GM13977 (cell line): ENCODE results near the gene CBLL2.
"Not testable (repeated sequence)": the region's sequence is repeated elsewhere in the genome, so short reads cannot be mapped to it uniquely, and the experiment has no call there.

Experiments
- DNase-seq: peaks from one replicate; pipeline ENCODE4 v3.0.0; 2012; ENCODE audit warnings: low spot score
- in situ Hi-C: fragments of 300-500 bp; cut with MboI; formaldehyde crosslinking; loops from one replicate; pipeline ENCODE4 v1.12.0; 2022; ENCODE audit warnings: low sequenced_read_pairs, low pct_unique_long_range_greater_than_20kb, mixed read lengths, inconsistent platforms; ENCODE audit not compliant: unreplicated experiment
- TF ChIP-seq, protein P1 (sequence below): IDR thresholded peaks from 2 replicates; pipeline ENCODE4 v1.5.1; 2012; ENCODE audit warnings: mild to moderate bottlenecking, control low read depth; ENCODE audit not compliant: insufficient read depth; ENCODE audit errors: extremely low read depth, missing control alignments

Gene CBLL2

DNA sequence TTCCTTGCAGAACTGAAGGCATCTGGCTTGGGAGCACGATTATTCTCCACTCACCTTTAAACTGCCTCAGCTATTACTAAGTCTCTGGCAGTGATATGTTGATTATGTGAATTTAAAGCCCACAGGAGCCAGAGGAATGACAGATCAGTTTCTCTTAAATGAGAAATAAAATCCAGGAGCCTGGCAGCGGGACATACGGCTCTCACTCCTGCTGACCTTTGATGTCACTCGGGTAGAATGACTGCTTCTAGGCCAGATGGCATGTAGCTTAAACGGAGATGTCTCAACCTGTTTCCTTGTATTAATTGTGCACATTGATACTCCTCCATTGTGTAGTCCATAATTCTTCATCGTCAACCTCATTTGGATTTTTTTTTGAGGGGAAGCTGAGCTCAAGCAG lies 4.0 kb upstream of the CBLL2 start:
- no peak for DNase-seq
- in situ Hi-C loops, result no loop called here
- TF ChIP-seq, protein P1, sequence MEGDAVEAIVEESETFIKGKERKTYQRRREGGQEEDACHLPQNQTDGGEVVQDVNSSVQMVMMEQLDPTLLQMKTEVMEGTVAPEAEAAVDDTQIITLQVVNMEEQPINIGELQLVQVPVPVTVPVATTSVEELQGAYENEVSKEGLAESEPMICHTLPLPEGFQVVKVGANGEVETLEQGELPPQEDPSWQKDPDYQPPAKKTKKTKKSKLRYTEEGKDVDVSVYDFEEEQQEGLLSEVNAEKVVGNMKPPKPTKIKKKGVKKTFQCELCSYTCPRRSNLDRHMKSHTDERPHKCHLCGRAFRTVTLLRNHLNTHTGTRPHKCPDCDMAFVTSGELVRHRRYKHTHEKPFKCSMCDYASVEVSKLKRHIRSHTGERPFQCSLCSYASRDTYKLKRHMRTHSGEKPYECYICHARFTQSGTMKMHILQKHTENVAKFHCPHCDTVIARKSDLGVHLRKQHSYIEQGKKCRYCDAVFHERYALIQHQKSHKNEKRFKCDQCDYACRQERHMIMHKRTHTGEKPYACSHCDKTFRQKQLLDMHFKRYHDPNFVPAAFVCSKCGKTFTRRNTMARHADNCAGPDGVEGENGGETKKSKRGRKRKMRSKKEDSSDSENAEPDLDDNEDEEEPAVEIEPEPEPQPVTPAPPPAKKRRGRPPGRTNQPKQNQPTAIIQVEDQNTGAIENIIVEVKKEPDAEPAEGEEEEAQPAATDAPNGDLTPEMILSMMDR, result no peak

DNA sequence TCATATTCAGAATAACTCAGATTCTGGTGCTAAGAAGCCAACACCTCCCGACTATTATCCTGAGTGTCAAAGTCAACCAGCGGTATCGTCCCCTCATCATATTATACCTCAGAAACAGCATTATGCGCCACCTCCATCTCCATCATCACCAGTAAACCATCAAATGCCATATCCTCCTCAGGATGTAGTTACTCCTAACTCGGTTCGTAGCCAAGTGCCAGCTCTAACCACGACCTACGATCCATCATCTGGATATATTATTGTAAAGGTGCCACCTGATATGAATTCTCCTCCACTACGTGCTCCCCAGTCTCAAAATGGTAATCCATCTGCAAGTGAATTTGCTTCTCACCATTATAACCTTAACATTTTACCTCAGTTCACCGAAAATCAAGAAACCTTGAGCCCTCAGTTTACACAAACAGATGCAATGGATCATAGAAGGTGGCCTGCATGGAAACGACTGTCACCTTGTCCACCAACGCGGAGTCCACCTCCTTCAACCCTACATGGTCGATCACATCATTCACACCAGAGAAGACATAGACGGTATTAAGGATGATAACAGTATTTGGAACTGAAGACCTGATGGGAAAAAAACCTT lies 1.1 kb downstream of the CBLL2 start:
- TF ChIP-seq, protein P1, result no peak
- in situ Hi-C loops, result no loop called here

DNA sequence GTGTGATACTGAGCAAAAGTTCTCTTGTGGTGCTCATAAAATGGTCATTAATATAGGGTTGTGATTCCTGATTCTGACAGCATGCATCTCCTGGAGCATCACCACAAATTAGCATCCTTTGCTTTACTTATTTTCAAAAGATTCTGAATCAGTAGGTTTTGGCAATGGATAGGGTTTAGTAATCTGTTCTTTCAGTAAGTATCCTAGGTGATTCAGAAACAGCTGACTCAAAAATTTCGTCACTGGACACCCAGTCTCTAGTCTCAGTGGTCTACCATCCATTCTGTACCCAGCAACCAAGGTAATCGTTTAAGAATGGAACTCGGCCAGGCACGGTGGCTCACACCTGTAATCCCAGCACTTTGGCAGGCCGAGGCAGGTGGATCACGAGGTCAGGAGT lies 4.1 kb downstream of the CBLL2 start:
- DNase-seq, result no peak
- in situ Hi-C loops, result no loop called here
- TF ChIP-seq, protein P1, result no peak

More for the DNA sequence above, 1.1 kb downstream of the CBLL2 start:
- no peak for DNase-seq

DNA sequence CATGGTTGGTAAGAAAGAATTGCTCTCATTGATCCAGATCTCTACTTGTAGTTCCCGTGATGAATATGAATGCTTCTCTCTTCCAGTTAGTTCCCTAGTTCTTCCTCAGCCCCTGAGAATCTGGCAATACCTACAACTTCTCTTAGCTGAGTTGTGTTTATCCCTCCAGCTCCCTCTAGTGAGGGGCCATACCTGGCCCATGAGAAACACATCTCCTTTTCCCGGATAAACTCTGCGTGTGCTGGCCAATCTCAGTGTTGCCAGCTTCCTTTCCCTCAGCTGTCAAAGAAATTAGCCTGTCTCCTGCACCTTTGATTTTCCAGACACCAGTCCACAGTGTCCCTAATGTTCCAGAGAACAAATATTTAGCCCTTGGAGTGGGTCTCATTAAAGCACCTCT lies 5.7 kb downstream of the CBLL2 start:
- in situ Hi-C loops, result no loop called here
- TF ChIP-seq, protein P1, result no peak
- no peak for DNase-seq

DNA sequence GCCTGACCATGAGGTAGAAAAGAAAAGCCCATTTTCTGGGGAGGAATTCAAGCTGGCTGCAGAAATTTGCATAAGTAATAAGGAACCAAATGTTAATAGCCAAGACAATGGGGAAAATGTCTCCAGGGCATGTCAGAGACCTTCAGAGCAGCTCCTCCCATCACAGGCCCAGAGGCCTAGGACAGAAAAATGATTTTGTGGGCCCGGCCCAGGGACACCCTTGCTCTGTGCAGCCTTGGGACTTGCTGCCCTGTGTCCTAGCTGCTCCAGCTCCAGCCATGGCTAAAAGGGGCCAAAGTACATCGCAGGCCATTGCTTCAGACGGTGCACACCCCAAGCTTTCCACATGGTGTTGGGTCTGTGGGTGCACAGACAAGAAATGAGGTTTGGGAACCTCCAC lies 16.5 kb downstream of the CBLL2 start:
- DNase-seq, in situ Hi-C loops: not testable (repeated sequence)

DNA sequence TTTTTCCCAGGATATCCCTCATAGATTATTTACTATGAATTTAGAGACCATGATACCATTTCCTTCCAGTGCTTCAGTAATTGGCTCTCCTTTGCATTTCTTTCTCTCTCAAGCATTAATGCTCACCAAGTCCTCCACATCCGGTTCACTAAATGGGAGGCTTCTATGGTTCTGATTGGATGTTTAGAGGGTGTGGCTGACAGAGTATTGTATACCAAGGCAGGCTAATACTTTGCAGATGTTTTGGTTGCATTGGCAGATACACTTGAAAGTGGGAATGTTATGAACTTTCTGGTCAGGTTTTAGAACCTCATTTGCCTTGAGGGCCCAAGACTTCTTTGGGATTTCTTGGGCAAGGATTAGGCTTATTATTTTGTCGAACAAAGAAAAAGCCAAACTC lies 24.2 kb downstream of the CBLL2 start:
- TF ChIP-seq, protein P1, result no peak
- DNase-seq, result no peak
- in situ Hi-C loops, result no loop called here

DNA sequence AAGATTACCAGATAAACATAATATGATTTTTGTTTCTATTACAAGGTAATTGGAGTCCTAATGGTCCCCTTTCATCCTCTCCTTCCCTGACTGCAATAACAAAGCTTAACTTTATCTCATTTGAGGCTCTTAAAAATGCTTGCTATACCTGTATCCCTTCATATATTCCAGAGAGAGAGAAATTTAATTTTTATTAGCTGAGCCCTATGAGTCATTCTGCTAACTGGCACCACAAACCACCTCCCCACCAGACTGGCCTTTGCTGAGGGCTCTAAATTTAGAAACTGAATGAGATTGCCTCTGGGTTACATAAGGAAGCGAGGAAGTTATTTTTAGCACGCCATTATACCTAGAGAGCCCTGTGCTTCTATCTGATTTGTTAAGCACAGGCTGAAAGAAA lies 27.4 kb downstream of the CBLL2 start:
- no peak for DNase-seq
- TF ChIP-seq, protein P1, result no peak
- in situ Hi-C loops, result no loop called here
